ENCODE results near the gene SUSD6.

DNA sequence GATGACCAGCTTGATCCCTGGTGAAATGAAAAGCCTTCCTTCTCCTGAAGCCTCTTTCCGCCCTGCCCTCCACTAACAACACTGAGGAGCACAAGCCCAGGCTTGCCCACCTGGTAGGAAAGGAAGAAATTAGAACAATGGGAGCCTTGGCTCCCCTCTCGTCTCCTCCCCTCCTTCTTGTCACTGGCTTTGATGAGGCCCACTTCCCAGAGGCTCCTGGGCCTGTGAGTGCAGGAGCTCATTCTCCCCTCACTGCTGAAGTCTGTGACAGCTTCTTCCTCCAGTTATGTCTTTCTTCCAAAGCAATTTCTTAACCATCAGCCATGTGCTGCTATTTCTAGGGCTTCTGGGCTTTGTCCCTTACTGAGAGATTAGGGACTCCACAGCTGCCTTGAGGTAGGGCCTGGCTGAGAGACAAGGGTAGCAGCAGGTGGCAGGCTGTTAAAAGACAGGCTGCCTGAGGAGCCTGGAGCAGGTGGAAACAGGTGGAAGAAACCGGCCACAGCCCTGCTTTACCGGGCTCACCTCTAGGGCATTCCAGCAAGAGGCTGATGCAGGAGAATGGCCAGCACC lies 101.9 kb downstream of the SUSD6 start:
- TF ChIP-seq CTCF (IDR thresholded peaks at IDR 0.05): no peak
- TF ChIP-seq EZH2 (IDR thresholded peaks at IDR 0.05; ENCODE audit: borderline replicate concordance, insufficient read depth, low read depth, low read length, poor library complexity, severe bottlenecking): no peak

All from B cell (primary cell).